HG02852 (cell line): Measurements from ENCODE around the gene AKT2.

Experiments used
- ATAC-seq: cut with Tn5 transposase; IDR thresholded peaks from one replicate; pipeline ENCODE4 v1.9.1; 2021; ENCODE audit warnings: mild to moderate bottlenecking, moderate library complexity; ENCODE audit not compliant: unreplicated experiment

AKT2 gene

GRCh38 chr19:40255619-40256166 is 29.5 kb downstream of the AKT2 start:
- no peak for ATAC-seq

GRCh38 chr19:40254714-40255418 is 30.3 kb downstream of the AKT2 start:
- no peak for ATAC-seq

GRCh38 chr19:40253611-40254092 is 31.5 kb downstream of the AKT2 start:
- no peak for ATAC-seq

- ATAC-seq = no peak
Measured at GRCh38 chr19:40252395-40252794, 32.8 kb downstream of the AKT2 start.

- no peak for ATAC-seq
Measured at GRCh38 chr19:40251991-40252390, 33.2 kb downstream of the AKT2 start.

GRCh38 chr19:40251244-40251643 is 33.9 kb downstream of the AKT2 start:
- no peak for ATAC-seq

GRCh38 chr19:40249781-40250180 is 35.4 kb downstream of the AKT2 start:
- ATAC-seq = no peak

- no peak for ATAC-seq
Measured at GRCh38 chr19:40249201-40249600, 35.9 kb downstream of the AKT2 start.

GRCh38 chr19:40247735-40248262 is 37.3 kb downstream of the AKT2 start:
- ATAC-seq = no peak

- ATAC-seq = no peak
Measured at GRCh38 chr19:40247178-40247577, 38.0 kb downstream of the AKT2 start.

- ATAC-seq = no peak
Measured at GRCh38 chr19:40246292-40247073, 38.7 kb downstream of the AKT2 start.

- no peak for ATAC-seq
Measured at GRCh38 chr19:40245506-40246128, 39.5 kb downstream of the AKT2 start.

GRCh38 chr19:40244579-40245317 is 40.4 kb downstream of the AKT2 start:
- no peak for ATAC-seq

GRCh38 chr19:40243181-40243580 is 42.0 kb downstream of the AKT2 start:
- no peak for ATAC-seq

GRCh38 chr19:40242480-40242879 is 42.7 kb downstream of the AKT2 start:
- ATAC-seq = no peak

GRCh38 chr19:40241809-40242384 is 43.2 kb downstream of the AKT2 start:
- no peak for ATAC-seq

- no peak for ATAC-seq
Measured at GRCh38 chr19:40241125-40241808, 43.9 kb downstream of the AKT2 start.

- ATAC-seq = no peak
Measured at GRCh38 chr19:40240332-40240731, 44.8 kb downstream of the AKT2 start.

GRCh38 chr19:40239415-40240226 is 45.5 kb downstream of the AKT2 start:
- no peak for ATAC-seq
